HepG2 (cell line): Measurements from ENCODE around the gene AMIGO3. TPM values are rescaled to one million over a fixed set of nuclear protein-coding genes. Genes with fewer than 3 reads are reported as not detected.

Source experiments
- ATAC-seq: fragments of 200-7000 bp; cut with Tn5 transposase; 3 replicates; pipeline ENCODE4 v1.9.1; 2020; ENCODE audit warnings: mild to moderate bottlenecking, moderate library complexity
- BruUV-seq: library from RNA; stranded (reverse); fragments of 400-500 nt; replicated peaks from 2 replicates; lab custom pipeline; 2021; lab: Mats Ljungman, UMichigan
- CTCF ChIA-PET: fragments of 300-600 bp; formaldehyde crosslinking; extraction: SDS; loops from one replicate; lab custom pipeline; 2021; ENCODE audit warnings: low total read pairs, inconsistent platforms, low intra/inter-chr PET ratio; lab: Yijun Ruan, JAX
- POLR2A ChIA-PET: fragments of 350-600 bp; sonication (Branson Sonifier 250); formaldehyde crosslinking; loops from one replicate; lab custom pipeline; 2020; ENCODE audit warnings: antibody characterized with exemption, inconsistent platforms; lab: Yijun Ruan, JAX
- DNase-seq: peaks from one replicate; pipeline ENCODE4 v3.0.0-alpha.2; 2015; ENCODE audit warnings: low spot score
- FAIRE-seq: peaks from 3 replicates; lab custom pipeline; 2011; peaks lifted over from hg19 to GRCh38; lab: Jason Lieb, UNC
- H2AFZ ChIP-seq: one replicate; pipeline ENCODE4 v1.6.1; 2011; ENCODE audit warnings: low read length, inconsistent platforms
- H3K27ac ChIP-seq: fragments of 300-600 bp; 3 replicates; pipeline ENCODE4 v1.8.0; 2011; ENCODE audit warnings: mixed run types, mild to moderate bottlenecking, mixed read lengths, low read length, inconsistent platforms; ENCODE audit not compliant: insufficient read depth; ENCODE audit errors: extremely low read length
- H3K27me3 ChIP-seq, 2 experiments: fragments of 200-600 bp in 1 of 2; 2 replicates in 1 of 2; 3 replicates in 1 of 2; pipeline versions ENCODE4 v1.6.0 to v1.8.0; 2011; ENCODE audit warnings: low read length in 2 of 2, mild to moderate bottlenecking in 2 of 2, moderate library complexity in 2 of 2, inconsistent platforms in 1 of 2; ENCODE audit not compliant: insufficient read depth in 2 of 2, control insufficient read depth in 1 of 2
- H3K36me3 ChIP-seq, 2 experiments: fragments of 200-600 bp in 1 of 2; replicated peaks in 1 of 2; 2 replicates in 1 of 2; 3 replicates in 1 of 2; pipeline versions ENCODE4 v1.5.1 to v1.8.0; 2011; ENCODE audit warnings: low read length in 2 of 2, inconsistent platforms in 1 of 2; ENCODE audit not compliant: insufficient read depth in 2 of 2, control insufficient read depth in 1 of 2
- H3K4me1 ChIP-seq: 2 replicates; pipeline ENCODE4 v1.5.1; 2012; ENCODE audit warnings: low read length, inconsistent platforms; ENCODE audit not compliant: insufficient read depth
- H3K4me2 ChIP-seq: 2 replicates; pipeline ENCODE4 v1.6.0; 2011; ENCODE audit warnings: low read depth, low read length, inconsistent platforms
- H3K4me3 ChIP-seq, 3 experiments: fragments of 200-600 bp in 1 of 3; sonication (generic), shearing (Covaris generic) in 1 of 3; replicated peaks in 1 of 3; 2 replicates each; pipeline ENCODE4 v1.5.1; 2011 to 2016; ENCODE audit warnings: low read length in 3 of 3, inconsistent platforms in 2 of 3, low read depth in 2 of 3, mild to moderate bottlenecking in 2 of 3, control low read depth in 1 of 3, mixed read lengths in 1 of 3; ENCODE audit not compliant: insufficient read depth in 1 of 3
- H3K79me2 ChIP-seq: one replicate; pipeline ENCODE4 v1.6.1; 2011; ENCODE audit warnings: low read length, inconsistent platforms; ENCODE audit not compliant: insufficient read depth
- H3K9ac ChIP-seq: 2 replicates; pipeline ENCODE4 v1.6.0; 2011; ENCODE audit warnings: mild to moderate bottlenecking, low read depth, low read length, inconsistent platforms; ENCODE audit not compliant: insufficient read depth
- H3K9me3 ChIP-seq: 2 replicates; pipeline ENCODE4 v1.5.1; 2012; ENCODE audit warnings: mild to moderate bottlenecking, low read length
- H4K20me1 ChIP-seq: 2 replicates; pipeline ENCODE4 v1.6.0; 2011; ENCODE audit warnings: inconsistent platforms, mild to moderate bottlenecking, low read length, moderate library complexity; ENCODE audit not compliant: insufficient read depth
- AGO2 ChIP-seq: fragments of 200-400 bp; formaldehyde crosslinking; optimal IDR thresholded peaks from 2 replicates; pipeline ENCODE3; 2017; ENCODE audit warnings: mild to moderate bottlenecking, low read depth, low read length, moderate library complexity
- POLR2A ChIP-seq, 2 experiments: IDR thresholded peaks; 2 replicates each; pipeline ENCODE4 v1.6.1; 2011; ENCODE audit warnings: low read depth in 2 of 2, low read length in 2 of 2, mild to moderate bottlenecking in 1 of 2, moderate library complexity in 1 of 2; ENCODE audit not compliant: insufficient read depth in 1 of 2
- RBFOX2 ChIP-seq: fragments of 200-400 bp; formaldehyde crosslinking; IDR thresholded peaks from 2 replicates; pipeline ENCODE4 v1.6.1; 2017; ENCODE audit warnings: low read depth, mild to moderate bottlenecking, low read length
- RCOR2 ChIP-seq: IDR thresholded peaks from 2 replicates; pipeline ENCODE4 v1.6.1; 2016; ENCODE audit warnings: missing biosample characterization, missing genetic modification reagents
- RFXAP ChIP-seq: sonication (generic); formaldehyde crosslinking; IDR thresholded peaks from 2 replicates; pipeline ENCODE4 v1.4.0; 2020; ENCODE audit warnings: missing genetic modification reagents, borderline replicate concordance
- ZNF17 ChIP-seq: sonication (generic); formaldehyde crosslinking; IDR thresholded peaks from 2 replicates; pipeline ENCODE4 v1.5.0; 2020; ENCODE audit warnings: mild to moderate bottlenecking, missing genetic modification reagents
- ZNF326 ChIP-seq: sonication (generic); formaldehyde crosslinking; IDR thresholded peaks from 2 replicates; pipeline ENCODE4 v1.4.0; 2020; ENCODE audit warnings: missing genetic modification reagents, borderline replicate concordance
- WGBS: methylation state at CpG from one replicate; pipeline ENCODE4 v1.1.6; 2017; ENCODE audit warnings: low lambda C conversion rate; 5-methylcytosine and 5-hydroxymethylcytosine counted together
- in situ Hi-C: cut with HindIII; loops from 2 replicates; pipeline ENCODE4 v1.10.0; 2017; ENCODE audit warnings: low pct_unique_long_range_greater_than_20kb; ENCODE audit not compliant: extremely low pct_ligation_motif_present
- intact Hi-C: fragments of 100-400 bp; cut with micrococcal nuclease; formaldehyde crosslinking; loops from one replicate; pipeline ENCODE4 v1.10.0; 2022; ENCODE audit not compliant: unreplicated experiment
- polyA plus RNA-seq, 8 experiments: library from polyadenylated mRNA; depleted of rRNA in 3 of 8; stranded (reverse) in 7 of 8; unstranded in 1 of 8; fragments of >200 nt; fragmentation: Illumina TruSeq in 4 of 8; extraction: Trizol in 4 of 8; gene quantifications; 2 replicates each; pipeline versions ENCODE4 v1.2.1 to v1.2.3, GENCODE V29; 2011 to 2016; ENCODE audit warnings: low read depth in 4 of 8, missing spikeins in 1 of 8, mixed read lengths in 1 of 8; ENCODE audit not compliant: insufficient read depth in 1 of 8
- total RNA-seq, 5 experiments: library from RNA; depleted of rRNA; stranded (reverse); fragments of >200 nt; fragmentation: Illumina TruSeq; extraction: Trizol; gene quantifications; 2 replicates each; pipeline ENCODE4 v1.2.3, GENCODE V29; 2016; ENCODE audit warnings: low read depth in 1 of 5
- TF ChIP-seq, protein P1 (sequence below): sonication (generic); formaldehyde crosslinking; IDR thresholded peaks from 2 replicates; pipeline ENCODE4 v1.4.0; 2020; ENCODE audit warnings: mild to moderate bottlenecking, low read depth, missing genetic modification reagents
- TF ChIP-seq, protein P2 (sequence below): sonication (generic); formaldehyde crosslinking; IDR thresholded peaks from 2 replicates; pipeline ENCODE4 v1.5.1; 2020; ENCODE audit warnings: mild to moderate bottlenecking, missing genetic modification reagents, moderate library complexity

The AMIGO3 gene
- total and polyA plus RNA-seq, 2 of the 13 experiments (the other 11 are each of a cell fraction or from before 2014, with no cell fraction given): 0.35 TPM; not detected in 1

DNA sequence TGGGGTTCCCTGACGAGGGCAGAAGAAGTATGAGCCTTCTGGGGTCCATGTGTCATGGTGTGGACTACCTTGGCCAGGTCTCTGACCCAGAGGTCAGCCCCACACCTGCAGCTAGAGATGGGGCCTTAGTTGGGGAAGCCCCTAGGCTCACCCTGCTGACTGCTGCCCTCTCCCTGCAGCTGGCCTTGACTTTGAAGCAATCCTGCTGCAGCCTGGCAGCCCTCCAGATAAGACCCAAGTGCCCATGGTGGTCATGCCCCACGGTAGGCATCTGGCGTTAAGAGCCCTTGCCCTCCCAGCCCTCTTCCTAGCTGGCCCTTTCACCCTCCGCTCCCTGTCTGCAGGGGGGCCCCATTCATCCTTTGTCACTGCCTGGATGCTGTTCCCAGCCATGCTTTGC, 37.9 kb downstream of the AMIGO3 start:
- peaks cover 43 to 73% of the 10 kb centered on the region in 2 experiments for H3K36me3 ChIP-seq
- ChIA-PET POLR2A (no interaction called here), CTCF (no interaction called here)

More for the DNA sequence above, 37.9 kb downstream of the AMIGO3 start:
- H3K4me2 ChIP-seq: no peak overlapping the region
- no peak overlapping the region for H2AFZ ChIP-seq
- no peak for DNase-seq
- no TSS peak for BruUV-seq
- H4K20me1 ChIP-seq: peaks cover 3% of the 10 kb centered on the region; the same call in 1 of the 2 replicates
- H3K27ac ChIP-seq: no peak overlapping the region
- H3K4me1 ChIP-seq: peaks cover 21% of the 10 kb centered on the region
- no peaks in the 10 kb centered on the region for H3K9me3 ChIP-seq
- H3K4me3 ChIP-seq: no peak overlapping the region
- peaks cover 5% of the 10 kb centered on the region for H3K79me2 ChIP-seq
- WGBS: 100% methylated on average over 4 of the region's 4 CpGs
- intact Hi-C loops: no loop called here
- H3K9ac ChIP-seq: no peak overlapping the region
- TF ChIP-seq, protein P1, sequence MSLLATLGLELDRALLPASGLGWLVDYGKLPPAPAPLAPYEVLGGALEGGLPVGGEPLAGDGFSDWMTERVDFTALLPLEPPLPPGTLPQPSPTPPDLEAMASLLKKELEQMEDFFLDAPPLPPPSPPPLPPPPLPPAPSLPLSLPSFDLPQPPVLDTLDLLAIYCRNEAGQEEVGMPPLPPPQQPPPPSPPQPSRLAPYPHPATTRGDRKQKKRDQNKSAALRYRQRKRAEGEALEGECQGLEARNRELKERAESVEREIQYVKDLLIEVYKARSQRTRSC: no peak
- no peak for TF ChIP-seq RFXAP (CRISPR knock-in tag)
- no peak for TF ChIP-seq ZNF326
- TF ChIP-seq RBFOX2: peak; percentile 44; the same call in 1 of the 2 replicates
- peak; percentile 78 for TF ChIP-seq AGO2
- TF ChIP-seq POLR2A (IDR thresholded peaks at IDR 0.05; ENCODE audit: insufficient read depth in 1 of 2, low read depth in 2 of 2, low read length in 2 of 2): 0 out of 4 replicates have a peak, but pooled peaks of 1 of the 2 experiments have one; percentile 10
- TF ChIP-seq, protein P2, sequence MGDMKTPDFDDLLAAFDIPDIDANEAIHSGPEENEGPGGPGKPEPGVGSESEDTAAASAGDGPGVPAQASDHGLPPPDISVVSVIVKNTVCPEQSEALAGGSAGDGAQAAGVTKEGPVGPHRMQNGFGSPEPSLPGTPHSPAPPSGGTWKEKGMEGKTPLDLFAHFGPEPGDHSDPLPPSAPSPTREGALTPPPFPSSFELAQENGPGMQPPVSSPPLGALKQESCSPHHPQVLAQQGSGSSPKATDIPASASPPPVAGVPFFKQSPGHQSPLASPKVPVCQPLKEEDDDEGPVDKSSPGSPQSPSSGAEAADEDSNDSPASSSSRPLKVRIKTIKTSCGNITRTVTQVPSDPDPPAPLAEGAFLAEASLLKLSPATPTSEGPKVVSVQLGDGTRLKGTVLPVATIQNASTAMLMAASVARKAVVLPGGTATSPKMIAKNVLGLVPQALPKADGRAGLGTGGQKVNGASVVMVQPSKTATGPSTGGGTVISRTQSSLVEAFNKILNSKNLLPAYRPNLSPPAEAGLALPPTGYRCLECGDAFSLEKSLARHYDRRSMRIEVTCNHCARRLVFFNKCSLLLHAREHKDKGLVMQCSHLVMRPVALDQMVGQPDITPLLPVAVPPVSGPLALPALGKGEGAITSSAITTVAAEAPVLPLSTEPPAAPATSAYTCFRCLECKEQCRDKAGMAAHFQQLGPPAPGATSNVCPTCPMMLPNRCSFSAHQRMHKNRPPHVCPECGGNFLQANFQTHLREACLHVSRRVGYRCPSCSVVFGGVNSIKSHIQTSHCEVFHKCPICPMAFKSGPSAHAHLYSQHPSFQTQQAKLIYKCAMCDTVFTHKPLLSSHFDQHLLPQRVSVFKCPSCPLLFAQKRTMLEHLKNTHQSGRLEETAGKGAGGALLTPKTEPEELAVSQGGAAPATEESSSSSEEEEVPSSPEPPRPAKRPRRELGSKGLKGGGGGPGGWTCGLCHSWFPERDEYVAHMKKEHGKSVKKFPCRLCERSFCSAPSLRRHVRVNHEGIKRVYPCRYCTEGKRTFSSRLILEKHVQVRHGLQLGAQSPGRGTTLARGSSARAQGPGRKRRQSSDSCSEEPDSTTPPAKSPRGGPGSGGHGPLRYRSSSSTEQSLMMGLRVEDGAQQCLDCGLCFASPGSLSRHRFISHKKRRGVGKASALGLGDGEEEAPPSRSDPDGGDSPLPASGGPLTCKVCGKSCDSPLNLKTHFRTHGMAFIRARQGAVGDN (CRISPR knock-in tag): 0 out of 2 replicates have a peak, but pooled peaks have one; percentile 4
- no peak for TF ChIP-seq RCOR2 (CRISPR knock-in tag)
- no peak for TF ChIP-seq ZNF17 (CRISPR knock-in tag)
- FAIRE-seq: no peak
- ATAC-seq: no peak
- in situ Hi-C loops: no loop called here
- no peaks in the 10 kb centered on the region for H3K27me3 ChIP-seq
